Osteoblast (primary cell): ENCODE data around the gene RGL3. TPM values are rescaled to one million over a fixed set of nuclear protein-coding genes. Genes with fewer than 3 reads are reported as not detected.

ENCODE experiments used
- DNase-seq: peaks from one replicate; pipeline ENCODE4 v3.0.0; 2011; ENCODE audit warnings: low spot score, mixed read lengths; ENCODE audit not compliant: insufficient read length; ENCODE audit errors: missing footprints
- H2AFZ ChIP-seq: 2 replicates; pipeline ENCODE4 v1.6.0; 2011; ENCODE audit warnings: mild to moderate bottlenecking, low read length
- H3K27ac ChIP-seq: 2 replicates; pipeline ENCODE4 v1.5.1; 2011; ENCODE audit warnings: mild to moderate bottlenecking, low read depth, low read length, moderate library complexity
- H3K27me3 ChIP-seq: 2 replicates; pipeline ENCODE4 v1.6.0; 2012; ENCODE audit warnings: mild to moderate bottlenecking, control low read depth, inconsistent platforms, low read length, moderate library complexity; ENCODE audit not compliant: insufficient read depth
- H3K36me3 ChIP-seq: 2 replicates; pipeline ENCODE4 v1.5.1; 2011; ENCODE audit warnings: mild to moderate bottlenecking, low read length, control low read depth, moderate library complexity; ENCODE audit not compliant: insufficient read depth
- H3K4me1 ChIP-seq: 2 replicates; pipeline ENCODE4 v1.5.1; 2011; ENCODE audit warnings: mild to moderate bottlenecking, low read length, control low read depth, moderate library complexity; ENCODE audit not compliant: insufficient read depth
- H3K4me2 ChIP-seq: 2 replicates; pipeline ENCODE4 v1.6.0; 2011; ENCODE audit warnings: mild to moderate bottlenecking, low read length; ENCODE audit not compliant: insufficient read depth
- H3K4me3 ChIP-seq: fragments of 200-600 bp; sonication (generic); 3 replicates; pipeline ENCODE4 v1.5.1; 2012; ENCODE audit warnings: mild to moderate bottlenecking, low read length, inconsistent platforms; ENCODE audit not compliant: insufficient read depth
- H3K79me2 ChIP-seq: 2 replicates; pipeline ENCODE4 v1.6.0; 2012; ENCODE audit warnings: mild to moderate bottlenecking, low read length, control low read depth, inconsistent platforms; ENCODE audit not compliant: insufficient read depth
- H3K9me3 ChIP-seq: 2 replicates; pipeline ENCODE4 v1.5.1; 2011; ENCODE audit warnings: low read depth, low read length, control low read depth
- H4K20me1 ChIP-seq: 2 replicates; pipeline ENCODE4 v1.6.0; 2012; ENCODE audit warnings: mild to moderate bottlenecking, low read length, control low read depth; ENCODE audit not compliant: insufficient read depth
- total RNA-seq: library from RNA; depleted of rRNA; stranded (reverse); fragments of >200 nt; gene quantifications from 2 replicates; pipeline ENCODE4 v1.2.3, GENCODE V29; 2012
- TF ChIP-seq, protein P1 (sequence below): IDR thresholded peaks from 2 replicates; pipeline ENCODE4 v1.5.1; 2011; ENCODE audit warnings: mild to moderate bottlenecking, low read depth, low read length, moderate library complexity; ENCODE audit errors: extremely low read depth

Gene RGL3
- total RNA-seq, 1 donor, result 0.36 TPM

GRCh38 chr19:11444059-11444458, 24.9 kb upstream of the RGL3 start:
- no peaks in the 10 kb centered on the region for H3K4me1 ChIP-seq

GRCh38 chr19:11437955-11438354, 18.8 kb upstream of the RGL3 start:
- no peak overlapping the region for H2AFZ ChIP-seq
- peaks cover 45% of the 10 kb centered on the region for H3K36me3 ChIP-seq
- peaks cover 13% of the 10 kb centered on the region for H3K4me1 ChIP-seq
- H4K20me1 ChIP-seq, result peaks cover 8% of the 10 kb centered on the region
- no peak for DNase-seq
- H3K9me3 ChIP-seq, result no peaks in the 10 kb centered on the region
- no peak overlapping the region for H3K4me3 ChIP-seq
- H3K27me3 ChIP-seq, result no peaks in the 10 kb centered on the region
- no peak overlapping the region for H3K27ac ChIP-seq
- H3K79me2 ChIP-seq, result peaks cover 23% of the 10 kb centered on the region
- no peak overlapping the region for H3K4me2 ChIP-seq
- TF ChIP-seq, protein P1, sequence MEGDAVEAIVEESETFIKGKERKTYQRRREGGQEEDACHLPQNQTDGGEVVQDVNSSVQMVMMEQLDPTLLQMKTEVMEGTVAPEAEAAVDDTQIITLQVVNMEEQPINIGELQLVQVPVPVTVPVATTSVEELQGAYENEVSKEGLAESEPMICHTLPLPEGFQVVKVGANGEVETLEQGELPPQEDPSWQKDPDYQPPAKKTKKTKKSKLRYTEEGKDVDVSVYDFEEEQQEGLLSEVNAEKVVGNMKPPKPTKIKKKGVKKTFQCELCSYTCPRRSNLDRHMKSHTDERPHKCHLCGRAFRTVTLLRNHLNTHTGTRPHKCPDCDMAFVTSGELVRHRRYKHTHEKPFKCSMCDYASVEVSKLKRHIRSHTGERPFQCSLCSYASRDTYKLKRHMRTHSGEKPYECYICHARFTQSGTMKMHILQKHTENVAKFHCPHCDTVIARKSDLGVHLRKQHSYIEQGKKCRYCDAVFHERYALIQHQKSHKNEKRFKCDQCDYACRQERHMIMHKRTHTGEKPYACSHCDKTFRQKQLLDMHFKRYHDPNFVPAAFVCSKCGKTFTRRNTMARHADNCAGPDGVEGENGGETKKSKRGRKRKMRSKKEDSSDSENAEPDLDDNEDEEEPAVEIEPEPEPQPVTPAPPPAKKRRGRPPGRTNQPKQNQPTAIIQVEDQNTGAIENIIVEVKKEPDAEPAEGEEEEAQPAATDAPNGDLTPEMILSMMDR, result no peak

More at GRCh38 chr19:11444059-11444458, 24.9 kb upstream of the RGL3 start:
- Histone ChIP-seq H3K27me3 (no peaks in the 10 kb centered on the region), H3K4me2 (no peak overlapping the region), H3K9me3 (no peaks in the 10 kb centered on the region), H3K4me3 (no peak overlapping the region), H4K20me1 (no peaks in the 10 kb centered on the region), H3K79me2 (no peaks in the 10 kb centered on the region), H3K36me3 (peaks cover 40% of the 10 kb centered on the region), H3K27ac (no peak overlapping the region), H2AFZ (no peak overlapping the region)
- peak; percentile 82 for DNase-seq
- TF ChIP-seq, protein P1, result no peak

DNA sequence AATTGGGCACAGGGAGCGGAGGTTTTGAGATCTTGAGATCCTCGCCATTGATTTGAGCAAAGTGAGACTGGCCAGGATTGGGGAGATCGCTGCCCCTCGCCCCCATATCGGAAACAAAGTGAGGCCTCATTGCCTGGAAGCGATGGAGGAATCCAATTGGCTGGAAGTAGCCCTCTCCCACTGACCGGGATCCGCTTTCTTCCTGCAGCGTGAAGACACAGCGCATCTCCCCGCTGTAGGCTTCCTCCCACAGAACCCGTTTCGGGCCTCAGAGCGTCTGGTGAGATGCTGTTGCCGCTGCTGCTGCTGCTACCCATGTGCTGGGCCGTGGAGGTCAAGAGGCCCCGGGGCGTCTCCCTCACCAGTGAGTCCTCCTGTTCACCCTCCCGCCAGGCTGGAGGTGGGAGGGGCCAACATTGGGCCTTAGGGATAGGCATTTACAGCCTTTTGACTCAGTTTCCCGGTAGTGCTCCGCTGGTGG, 16.8 kb upstream of the RGL3 start:
- Histone ChIP-seq H3K79me2 (peaks cover 23% of the 10 kb centered on the region), H3K9me3 (no peaks in the 10 kb centered on the region), H3K27me3 (no peaks in the 10 kb centered on the region), H3K27ac (peak overlapping the region; percentile 67), H3K4me3 (peak overlapping the region; percentile 100), H3K4me1 (peaks cover 13% of the 10 kb centered on the region), H3K4me2 (peak overlapping the region; percentile 92), H2AFZ (peak overlapping the region; percentile 99), H3K36me3 (peaks cover 30% of the 10 kb centered on the region), H4K20me1 (peaks cover 8% of the 10 kb centered on the region)
- peak; percentile 82 for DNase-seq
- TF ChIP-seq, protein P1, result no peak

- Histone ChIP-seq H3K36me3 (peaks cover 25% of the 10 kb centered on the region), H4K20me1 (peaks cover 8% of the 10 kb centered on the region), H3K4me2 (peak within 1 kb of the TSS; percentile 92), H3K79me2 (peaks cover 23% of the 10 kb centered on the region), H3K27me3 (no peaks in the 10 kb centered on the region), H3K4me3 (peak within 1 kb of the TSS; percentile 100), H3K9me3 (no peaks in the 10 kb centered on the region), H2AFZ (peak within 1 kb of the TSS; percentile 99), H3K4me1 (peaks cover 13% of the 10 kb centered on the region), H3K27ac (peak within 1 kb of the TSS; percentile 67)
- DNase-seq, result peak; percentile 99
- TF ChIP-seq, protein P1, result peak; percentile 86
These were observed 16.1 kb upstream of the RGL3 start, which contains the start of the genes ODAD3 and PRKCSH for GRCh38 chr19:11435057-11435832. TSS of gene ODAD3 (minus strand) at chr19:11435121. CDS start at chr19:11435016, 105 bp downstream. TSS of gene PRKCSH (plus strand) at chr19:11435635. CDS start at chr19:11436118, 483 bp downstream.
